SHP77 treated with DMSO at 0.1 percent for 48 hours (cell line): ENCODE results near the gene CENPX.

Experiments used
- DNase-seq: peaks from one replicate; lab custom pipeline; 2025; lab: John Stamatoyannopoulos, UW

Gene CENPX

GRCh38 chr17:82022310-82022980 lies at the start of gene CENPX:
Gene CENPX (minus strand): TSS chr17:82022878. CDS start chr17:82022861, 17 bp downstream.
- no peak for DNase-seq

- DNase-seq, result no peak
Measured at GRCh38 chr17:82070611-82071010, 47.9 kb upstream of the CENPX start.

GRCh38 chr17:82065638-82066303 lies 43.1 kb upstream of the CENPX start, which contains the start of gene DUS1L:
Gene DUS1L (minus strand): TSS chr17:82065804. CDS start chr17:82065059, 745 bp downstream.
- no peak for DNase-seq

GRCh38 chr17:82065193-82065637 lies 42.5 kb upstream of the CENPX start:
- DNase-seq, result no peak

GRCh38 chr17:82064433-82065192 lies 41.9 kb upstream of the CENPX start:
- DNase-seq, result no peak

- no peak for DNase-seq
Measured at GRCh38 chr17:82063424-82064415, 41.0 kb upstream of the CENPX start.

GRCh38 chr17:82062984-82063368 lies 40.3 kb upstream of the CENPX start:
- DNase-seq, result no peak

- DNase-seq, result no peak
Measured at GRCh38 chr17:82062076-82062983, 39.7 kb upstream of the CENPX start.

GRCh38 chr17:82061047-82061925 lies 38.6 kb upstream of the CENPX start:
- DNase-seq, result no peak

- no peak for DNase-seq
Measured at GRCh38 chr17:82060614-82061013, 37.9 kb upstream of the CENPX start.

GRCh38 chr17:82060001-82060380 lies 37.3 kb upstream of the CENPX start:
- no peak for DNase-seq

GRCh38 chr17:82059272-82060000 lies 36.8 kb upstream of the CENPX start:
- no peak for DNase-seq

GRCh38 chr17:82058855-82059249 lies 36.2 kb upstream of the CENPX start:
- no peak for DNase-seq

GRCh38 chr17:82058230-82058854 lies 35.7 kb upstream of the CENPX start:
- no peak for DNase-seq

GRCh38 chr17:82056729-82057621 lies 34.3 kb upstream of the CENPX start:
- no peak for DNase-seq

GRCh38 chr17:82055965-82056728 lies 33.5 kb upstream of the CENPX start:
- no peak for DNase-seq
